HCT116 (cell line): ENCODE results near the gene FEV.

Experiments used
- CEBPB ChIP-seq: IDR thresholded peaks from 2 replicates; pipeline ENCODE4 v1.6.1; 2012; ENCODE audit warnings: low read depth
- CTCF ChIP-seq, 3 experiments: fragments of 200-600 bp in 1 of 3; sonication (generic) in 1 of 3; IDR thresholded peaks in 2 of 3; conservative IDR thresholded peaks in 1 of 3; 2 replicates each; pipeline ENCODE4 v1.5.1; 2012 to 2017; ENCODE audit warnings: low read depth in 2 of 3, low read length in 2 of 3, antibody characterized with exemption in 1 of 3, borderline replicate concordance in 1 of 3, control low read depth in 1 of 3, mild to moderate bottlenecking in 1 of 3, mixed read lengths in 1 of 3, mixed run types in 1 of 3, moderate library complexity in 1 of 3; ENCODE audit not compliant: insufficient read depth in 1 of 3
- POLR2A ChIP-seq: IDR thresholded peaks from 2 replicates; pipeline ENCODE4 v1.7.0; 2011; ENCODE audit warnings: borderline replicate concordance; ENCODE audit not compliant: insufficient read depth, insufficient read length; ENCODE audit errors: extremely low read depth

- no peak for TF ChIP-seq CEBPB
- TF ChIP-seq POLR2A = no peak
- TF ChIP-seq CTCF (IDR thresholded peaks at IDR 0.05 in 2 of 3, conservative IDR thresholded peaks at IDR 0.05 in 1 of 3; ENCODE audit: borderline replicate concordance in 1 of 3, insufficient read depth in 1 of 3, low read depth in 2 of 3, low read length in 2 of 3) = no peak
These were observed 26.7 kb downstream of the FEV start for GRCh38 chr2:218958276-218958675.
